Lower leg skin (tissue), 4 donors: ENCODE measurements around the gene TSPAN15. TPM values are rescaled to one million over a fixed set of nuclear protein-coding genes. Genes with fewer than 3 reads are reported as not detected.

Experiments used
- DNase-seq, 2 donors: peaks; one replicate each; pipeline ENCODE4 v3.0.0-alpha.2; 2019; ENCODE audit warnings: low spot score in 2 of 2
- H3K4me3 ChIP-seq: fragments of 200-600 bp; sonication (generic); 2 replicates; pipeline ENCODE4 v1.5.1; 2017; ENCODE audit warnings: mild to moderate bottlenecking, low read depth; ENCODE audit not compliant: poor library complexity, severe bottlenecking
- CTCF ChIP-seq, 3 donors: fragments of 450-650 bp; IDR thresholded peaks; one replicate each; pipeline ENCODE4 v1.5.1; 2016; ENCODE audit warnings: antibody characterized with exemption in 3 of 3, mild to moderate bottlenecking in 3 of 3, moderate library complexity in 2 of 3
- POLR2A ChIP-seq, 2 donors: fragments of 450-650 bp; IDR thresholded peaks; one replicate each; pipeline ENCODE4 v1.6.1; 2016 to 2017; ENCODE audit warnings: antibody characterized with exemption in 2 of 2, mild to moderate bottlenecking in 1 of 2, moderate library complexity in 1 of 2
- WGBS, 2 donors: methylation state at CpG; one replicate each; pipeline ENCODE4 v1.1.5; 2018; 5-methylcytosine and 5-hydroxymethylcytosine counted together
- intact Hi-C: fragments of 100-400 bp; cut with DNase I; formaldehyde crosslinking; loops from one replicate; pipeline ENCODE4 v1.15.0; 2023; ENCODE audit warnings: low total_unique reads
- total RNA-seq, 4 donors: library from RNA; depleted of rRNA; stranded (reverse); fragments of >200 nt; gene quantifications; one replicate each; pipeline ENCODE4 v1.1.0, GENCODE V29; 2016

TSPAN15 gene
- total RNA-seq, 4 donors from 2014 or later: 5.9 to 47.7 (median 13.0) TPM

- intact Hi-C loops: loop anchor here (5.0 kb wide), 2 partner anchors 80 to 95 kb away; no protein-coding TSS in a partner anchor
- DNase-seq: peak in 1 of 2 donors; percentile 83
- TF ChIP-seq CTCF (IDR thresholded peaks at IDR 0.05): no peak
- TF ChIP-seq POLR2A (IDR thresholded peaks at IDR 0.05): no peak
- WGBS, 2 donors: 72 to 77% methylated on average over 11 to 19 of the region's 19 CpGs
- no peak overlapping the region for H3K4me3 ChIP-seq
Measured at GRCh38 chr10:69506834-69507713, 55.8 kb downstream of the TSPAN15 start.

GRCh38 chr10:69508738-69509340, 57.6 kb downstream of the TSPAN15 start:
- TF ChIP-seq POLR2A (IDR thresholded peaks at IDR 0.05) (no peak), CTCF (IDR thresholded peaks at IDR 0.05) (no peak)
- 86 to 88% methylated on average over 7 of the region's 7 CpGs for WGBS, 2 donors
- DNase-seq: peak in 1 of 2 donors; percentile 75
- H3K4me3 ChIP-seq: no peak overlapping the region
- intact Hi-C loops: loop anchor here (5.0 kb wide), 2 partner anchors 82 to 97 kb away; no protein-coding TSS in a partner anchor

GRCh38 chr10:69512901-69513300, 61.6 kb downstream of the TSPAN15 start:
- 33 to 35% methylated on average over 2 of the region's 2 CpGs for WGBS, 2 donors
- TF ChIP-seq POLR2A (IDR thresholded peaks at IDR 0.05): no peak
- no peak for TF ChIP-seq CTCF (IDR thresholded peaks at IDR 0.05)
- H3K4me3 ChIP-seq: no peak overlapping the region
- intact Hi-C loops: loop anchor here (10.0 kb wide), 1 partner anchor 202 kb away; no protein-coding TSS in a partner anchor
- DNase-seq: no peak

GRCh38 chr10:69513617-69514016, 62.4 kb downstream of the TSPAN15 start:
- no peak for DNase-seq
- WGBS, 2 donors: 88 to 89% methylated on average over 4 of the region's 4 CpGs
- TF ChIP-seq CTCF (IDR thresholded peaks at IDR 0.05) (no peak), POLR2A (IDR thresholded peaks at IDR 0.05) (no peak)
- intact Hi-C loops: loop anchor here (10.0 kb wide), 1 partner anchor 201 kb away; no protein-coding TSS in a partner anchor
- H3K4me3 ChIP-seq: no peak overlapping the region

GRCh38 chr10:69515699-69516259, 64.5 kb downstream of the TSPAN15 start:
- 27 to 33% methylated on average over 10 to 11 of the region's 11 CpGs for WGBS, 2 donors
- intact Hi-C loops: loop anchor here (5.0 to 10.0 kb wide), 2 partner anchors 122 to 199 kb away; no protein-coding TSS in a partner anchor
- TF ChIP-seq POLR2A (IDR thresholded peaks at IDR 0.05) (no peak), CTCF (IDR thresholded peaks at IDR 0.05) (peak in 1 of 3 donors; percentile 30)
- peak; percentile 42 to 91 for DNase-seq
- no peak overlapping the region for H3K4me3 ChIP-seq
